Bronchial epithelial cell (primary cell): Measurements from ENCODE around the gene POLR2L. TPM values are rescaled to one million over a fixed set of nuclear protein-coding genes. Genes with fewer than 3 reads are reported as not detected.

ENCODE experiments used
- DNase-seq: peaks from one replicate; pipeline ENCODE4 v3.0.0-alpha.2; 2010; ENCODE audit warnings: low read depth
- FAIRE-seq: peaks from 2 replicates; lab custom pipeline; 2011; peaks lifted over from hg19 to GRCh38; lab: Jason Lieb, UNC
- H3K27me3 ChIP-seq: 2 replicates; pipeline ENCODE4 v1.5.1; 2011; ENCODE audit warnings: low read length; ENCODE audit not compliant: control insufficient read depth, insufficient read depth
- H3K36me3 ChIP-seq: 2 replicates; pipeline ENCODE4 v1.5.1; 2011; ENCODE audit warnings: low read length; ENCODE audit not compliant: control insufficient read depth, insufficient read depth
- H3K4me3 ChIP-seq: 2 replicates; pipeline ENCODE4 v1.5.1; 2011; ENCODE audit warnings: mild to moderate bottlenecking, low read depth, low read length, control low read depth
- total RNA-seq: library from RNA; depleted of rRNA; stranded (reverse); fragments of >200 nt; gene quantifications from 2 replicates; pipeline ENCODE4 v1.2.1, GENCODE V29; 2014
- TF ChIP-seq, protein P1 (sequence below): IDR thresholded peaks from 2 replicates; pipeline ENCODE4 v1.5.1; 2011; ENCODE audit warnings: mild to moderate bottlenecking, moderate library complexity, low read length, control low read depth, inconsistent platforms; ENCODE audit not compliant: insufficient read depth, severe bottlenecking

POLR2L gene
- total RNA-seq, 1 donor from 2014 or later: 8.7 TPM

DNA sequence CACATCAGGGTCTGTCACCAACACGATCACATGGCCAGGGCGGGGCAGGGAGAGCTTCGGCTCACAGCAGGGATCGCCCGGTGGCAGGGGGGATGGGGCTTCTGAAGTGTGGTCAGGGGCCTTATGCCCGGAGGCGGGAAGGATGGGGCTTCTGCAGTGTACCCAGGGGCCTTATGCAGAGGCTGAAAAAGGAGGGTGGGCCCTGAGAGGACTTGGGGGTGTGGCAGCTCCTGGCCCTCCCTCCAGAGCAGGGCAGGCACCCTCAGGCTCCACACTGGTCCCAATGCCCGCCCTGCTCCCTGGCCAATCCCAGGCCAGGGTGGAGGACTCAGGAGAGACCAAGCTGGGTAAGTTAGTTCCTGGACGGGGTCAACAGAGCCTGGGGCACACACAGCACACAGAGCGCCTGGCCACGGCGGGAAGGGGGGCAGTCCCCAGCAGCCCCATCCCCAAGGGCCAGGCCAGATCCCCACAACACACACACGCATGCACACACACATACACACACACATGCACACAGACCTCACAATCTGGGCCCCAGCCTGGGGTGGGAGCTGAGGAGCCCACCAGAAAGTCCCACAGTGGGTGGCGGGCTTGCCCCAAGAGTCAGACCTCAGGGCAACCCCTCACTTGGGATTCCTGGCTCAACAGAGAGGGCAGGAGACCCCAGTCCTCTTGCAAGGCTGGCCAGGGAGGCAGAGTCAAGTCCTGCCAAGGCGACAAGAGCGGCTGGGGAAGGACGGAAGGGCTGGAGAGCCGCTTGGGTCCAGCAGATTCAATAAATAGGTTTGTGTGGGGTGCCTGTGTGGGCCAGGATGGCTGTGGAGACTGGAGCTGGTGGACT lies 51.4 kb downstream of the POLR2L start:
- Histone ChIP-seq H3K4me3 (no peak overlapping the region), H3K36me3 (peaks cover 10% of the 10 kb centered on the region), H3K27me3 (peaks cover 3% of the 10 kb centered on the region)
- TF ChIP-seq, protein P1, sequence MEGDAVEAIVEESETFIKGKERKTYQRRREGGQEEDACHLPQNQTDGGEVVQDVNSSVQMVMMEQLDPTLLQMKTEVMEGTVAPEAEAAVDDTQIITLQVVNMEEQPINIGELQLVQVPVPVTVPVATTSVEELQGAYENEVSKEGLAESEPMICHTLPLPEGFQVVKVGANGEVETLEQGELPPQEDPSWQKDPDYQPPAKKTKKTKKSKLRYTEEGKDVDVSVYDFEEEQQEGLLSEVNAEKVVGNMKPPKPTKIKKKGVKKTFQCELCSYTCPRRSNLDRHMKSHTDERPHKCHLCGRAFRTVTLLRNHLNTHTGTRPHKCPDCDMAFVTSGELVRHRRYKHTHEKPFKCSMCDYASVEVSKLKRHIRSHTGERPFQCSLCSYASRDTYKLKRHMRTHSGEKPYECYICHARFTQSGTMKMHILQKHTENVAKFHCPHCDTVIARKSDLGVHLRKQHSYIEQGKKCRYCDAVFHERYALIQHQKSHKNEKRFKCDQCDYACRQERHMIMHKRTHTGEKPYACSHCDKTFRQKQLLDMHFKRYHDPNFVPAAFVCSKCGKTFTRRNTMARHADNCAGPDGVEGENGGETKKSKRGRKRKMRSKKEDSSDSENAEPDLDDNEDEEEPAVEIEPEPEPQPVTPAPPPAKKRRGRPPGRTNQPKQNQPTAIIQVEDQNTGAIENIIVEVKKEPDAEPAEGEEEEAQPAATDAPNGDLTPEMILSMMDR: no peak
- DNase-seq (no peak), FAIRE-seq (no peak)

GRCh38 chr11:789943-790342 lies 52.4 kb downstream of the POLR2L start, which contains the start of gene CEND1:
TSS of gene CEND1 (minus strand) at chr11:790090. CDS start at chr11:788576, 1,514 bp downstream.
- Histone ChIP-seq H3K27me3 (peaks cover 3% of the 10 kb centered on the region), H3K4me3 (no peak within 1 kb of the TSS)
- no peak for FAIRE-seq

More at GRCh38 chr11:789943-790342, 52.4 kb downstream of the POLR2L start, which contains the start of gene CEND1:
- DNase-seq: no peak
- TF ChIP-seq, protein P1: no peak
- H3K36me3 ChIP-seq: peaks cover 10% of the 10 kb centered on the region

Other genes starting within 250 kb of the POLR2L start
- gene IRF7, start 226.6 kb downstream of the POLR2L start, total RNA-seq: 15.3 and 18.2 TPM in 2 replicates
- gene CDHR5, start 217.6 kb downstream of the POLR2L start, total RNA-seq: not detected in 2 replicates
- gene SCT, start 215.3 kb downstream of the POLR2L start, total RNA-seq: not detected in 2 replicates
- 0.13 TPM in 1 of 2 replicates, not detected in the other for gene DRD4, start 205.3 kb downstream of the POLR2L start, total RNA-seq
- 23.4 and 26.9 TPM in 2 replicates for gene DEAF1, start 147.3 kb downstream of the POLR2L start, total RNA-seq
- 9.0 and 28.8 TPM in 2 replicates for gene TMEM80, start 146.7 kb downstream of the POLR2L start, total RNA-seq
- 105 and 169 TPM in 2 replicates for gene EPS8L2, start 136.3 kb downstream of the POLR2L start, total RNA-seq
- gene TALDO1, start 95.1 kb downstream of the POLR2L start, total RNA-seq: 251 and 253 TPM in 2 replicates
- gene GATD1, start 65.0 kb downstream of the POLR2L start, total RNA-seq: 17.9 and 18.7 TPM in 2 replicates
- not detected in 2 replicates for gene CEND1, start 52.4 kb downstream of the POLR2L start, total RNA-seq
- gene SLC25A22, start 44.2 kb downstream of the POLR2L start, total RNA-seq: 4.4 and 5.3 TPM in 2 replicates
- 4.4 and 5.0 TPM in 2 replicates for gene PIDD1, start 37.3 kb downstream of the POLR2L start, total RNA-seq
- 211 and 353 TPM in 2 replicates for gene RPLP2, start 32.6 kb downstream of the POLR2L start, total RNA-seq
- 9.0 and 15.6 TPM in 2 replicates for gene PNPLA2, start 23.6 kb downstream of the POLR2L start, total RNA-seq
- 0.51 and 0.53 TPM in 2 replicates for gene CRACR2B, start 14.6 kb downstream of the POLR2L start, total RNA-seq
- gene CD151, start 9.6 kb downstream of the POLR2L start, total RNA-seq: 321 and 324 TPM in 2 replicates
- 50.8 and 71.6 TPM in 2 replicates for gene TSPAN4, start 323 bp upstream of the POLR2L start, total RNA-seq
- 34.1 and 42.6 TPM in 2 replicates for gene CHID1, start 68.3 kb upstream of the POLR2L start, total RNA-seq
- 9.5 and 17.8 TPM in 2 replicates for gene AP2A2, start 83.3 kb upstream of the POLR2L start, total RNA-seq
- gene MUC6, start 194.2 kb upstream of the POLR2L start, total RNA-seq: under 0.01 TPM in 1 of 2 replicates, not detected in the other
- not detected in 2 replicates for gene MUC2, start 232.3 kb upstream of the POLR2L start, total RNA-seq